GM21825 (cell line): Measurements from ENCODE around the gene STARD9.

Experiments
- ATAC-seq: cut with Tn5 transposase; IDR thresholded peaks from one replicate; pipeline ENCODE4 v1.9.1; 2021; ENCODE audit warnings: mild to moderate bottlenecking, moderate library complexity; ENCODE audit not compliant: unreplicated experiment

STARD9 gene

GRCh38 chr15:42727750-42728381 lies 152.5 kb downstream of the STARD9 start:
- ATAC-seq, result no peak

- ATAC-seq, result no peak
Observed at GRCh38 chr15:42728560-42728959, 153.2 kb downstream of the STARD9 start.

GRCh38 chr15:42728972-42729371 lies 153.6 kb downstream of the STARD9 start:
- ATAC-seq, result no peak

- ATAC-seq, result no peak
Observed at GRCh38 chr15:42729409-42729808, 154.0 kb downstream of the STARD9 start.

- no peak for ATAC-seq
Observed at GRCh38 chr15:42730135-42730534, 154.7 kb downstream of the STARD9 start.

GRCh38 chr15:42730536-42730935 lies 155.1 kb downstream of the STARD9 start:
- no peak for ATAC-seq

- ATAC-seq, result no peak
Observed at GRCh38 chr15:42731461-42731860, 156.1 kb downstream of the STARD9 start.

GRCh38 chr15:42732095-42732827 lies 156.9 kb downstream of the STARD9 start:
- ATAC-seq, result no peak

GRCh38 chr15:42733027-42733426 lies 157.6 kb downstream of the STARD9 start:
- no peak for ATAC-seq

- no peak for ATAC-seq
Observed at GRCh38 chr15:42734076-42734672, 158.8 kb downstream of the STARD9 start.

GRCh38 chr15:42735382-42736165 lies 160.2 kb downstream of the STARD9 start:
- ATAC-seq, result no peak

GRCh38 chr15:42736178-42736792 lies 160.9 kb downstream of the STARD9 start:
- ATAC-seq, result peak; percentile 22

- peak; percentile 78 for ATAC-seq
Observed at GRCh38 chr15:42736793-42737528, 161.6 kb downstream of the STARD9 start, which contains the start of gene CDAN1. Gene CDAN1, minus strand, starts transcription at chr15:42737128. Its CDS starts 26 bp downstream, at chr15:42737102.

GRCh38 chr15:42737529-42738328 lies 162.3 kb downstream of the STARD9 start:
- no peak for ATAC-seq

GRCh38 chr15:42741710-42742109 lies 166.3 kb downstream of the STARD9 start:
- no peak for ATAC-seq

- no peak for ATAC-seq
Observed at GRCh38 chr15:42742149-42742548, 166.7 kb downstream of the STARD9 start.

GRCh38 chr15:42744195-42744594 lies 168.8 kb downstream of the STARD9 start:
- ATAC-seq, result no peak

- no peak for ATAC-seq
Observed at GRCh38 chr15:42749266-42749665, 173.9 kb downstream of the STARD9 start.

- no peak for ATAC-seq
Observed at GRCh38 chr15:42750306-42750705, 174.9 kb downstream of the STARD9 start.
